Thoracic aorta (tissue), 2 donors: ENCODE measurements around the gene DHRS1. TPM values are rescaled to one million over a fixed set of nuclear protein-coding genes. Genes with fewer than 3 reads are reported as not detected.

Experiments used
- ATAC-seq: fragments of 150-250 bp; one replicate; pipeline ENCODE4 v1.8.0; 2017; ENCODE audit warnings: low read depth; ENCODE audit not compliant: insufficient number of reproducible peaks, low FRiP score
- DNase-seq: peaks from one replicate; pipeline ENCODE4 v3.0.0-alpha.2; 2020; ENCODE audit warnings: low spot score
- H3K27ac ChIP-seq, 2 donors: fragments of 200-600 bp; sonication (generic); 1 replicate in 1 of 2; 2 replicates in 1 of 2; pipeline ENCODE4 v1.5.1; 2016; ENCODE audit warnings: mild to moderate bottlenecking in 2 of 2, moderate library complexity in 2 of 2
- H3K27me3 ChIP-seq: fragments of 200-600 bp; sonication (generic); replicated peaks from 2 replicates; pipeline ENCODE4 v1.6.0; 2016; ENCODE audit warnings: mild to moderate bottlenecking; ENCODE audit not compliant: insufficient read depth
- H3K36me3 ChIP-seq: fragments of 200-600 bp; sonication (generic); one replicate; pipeline ENCODE4 v1.5.1; 2016
- H3K4me1 ChIP-seq, 2 donors: fragments of 200-600 bp; sonication (generic); 1 replicate in 1 of 2; 2 replicates in 1 of 2; pipeline versions ENCODE4 v1.5.1 to v1.6.0; 2016; ENCODE audit warnings: low read depth in 2 of 2, mild to moderate bottlenecking in 1 of 2; ENCODE audit not compliant: control insufficient read depth in 1 of 2
- H3K4me3 ChIP-seq: fragments of 200-600 bp; sonication (generic); 2 replicates; pipeline ENCODE4 v1.5.1; 2016; ENCODE audit warnings: mild to moderate bottlenecking
- H3K9me3 ChIP-seq: fragments of 200-600 bp; sonication (generic); 2 replicates; pipeline ENCODE4 v1.5.1; 2016
- total RNA-seq, 2 donors: library from RNA; depleted of rRNA; stranded (reverse); fragments of >200 nt; gene quantifications; one replicate each; pipeline versions ENCODE4 v1.1.0 to v1.2.3, GENCODE V29; 2016
- TF ChIP-seq, protein P1 (sequence below): fragments of 200-600 bp; sonication (generic); IDR thresholded peaks from one replicate; pipeline ENCODE4 v1.5.1; 2019; ENCODE audit warnings: antibody characterized with exemption

Gene DHRS1
- total RNA-seq, 2 donors from 2014 or later: 25.5 to 31.4 TPM

GRCh38 chr14:24266344-24267244 is 33.0 kb downstream of the DHRS1 start:
- ATAC-seq (no peak), DNase-seq (no peak)
- no peaks in the 10 kb centered on the region for H3K27me3 ChIP-seq
- peaks cover 9% of the 10 kb centered on the region for H3K36me3 ChIP-seq
- TF ChIP-seq, protein P1, sequence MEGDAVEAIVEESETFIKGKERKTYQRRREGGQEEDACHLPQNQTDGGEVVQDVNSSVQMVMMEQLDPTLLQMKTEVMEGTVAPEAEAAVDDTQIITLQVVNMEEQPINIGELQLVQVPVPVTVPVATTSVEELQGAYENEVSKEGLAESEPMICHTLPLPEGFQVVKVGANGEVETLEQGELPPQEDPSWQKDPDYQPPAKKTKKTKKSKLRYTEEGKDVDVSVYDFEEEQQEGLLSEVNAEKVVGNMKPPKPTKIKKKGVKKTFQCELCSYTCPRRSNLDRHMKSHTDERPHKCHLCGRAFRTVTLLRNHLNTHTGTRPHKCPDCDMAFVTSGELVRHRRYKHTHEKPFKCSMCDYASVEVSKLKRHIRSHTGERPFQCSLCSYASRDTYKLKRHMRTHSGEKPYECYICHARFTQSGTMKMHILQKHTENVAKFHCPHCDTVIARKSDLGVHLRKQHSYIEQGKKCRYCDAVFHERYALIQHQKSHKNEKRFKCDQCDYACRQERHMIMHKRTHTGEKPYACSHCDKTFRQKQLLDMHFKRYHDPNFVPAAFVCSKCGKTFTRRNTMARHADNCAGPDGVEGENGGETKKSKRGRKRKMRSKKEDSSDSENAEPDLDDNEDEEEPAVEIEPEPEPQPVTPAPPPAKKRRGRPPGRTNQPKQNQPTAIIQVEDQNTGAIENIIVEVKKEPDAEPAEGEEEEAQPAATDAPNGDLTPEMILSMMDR: no peak
- no peak overlapping the region for H3K27ac ChIP-seq
- H3K4me3 ChIP-seq: no peak overlapping the region
- H3K4me1 ChIP-seq: peaks cover 0 to 4% of the 10 kb centered on the region in 2 donors
- no peaks in the 10 kb centered on the region for H3K9me3 ChIP-seq

GRCh38 chr14:24264298-24264697 is 35.3 kb downstream of the DHRS1 start:
- Histone ChIP-seq H3K36me3 (peaks cover 9% of the 10 kb centered on the region), H3K9me3 (no peaks in the 10 kb centered on the region), H3K4me1 (peaks cover 0 to 3% of the 10 kb centered on the region in 2 donors), H3K27me3 (no peaks in the 10 kb centered on the region), H3K27ac (no peak overlapping the region), H3K4me3 (no peak overlapping the region)
- DNase-seq (no peak), ATAC-seq (no peak)
- TF ChIP-seq, protein P1: no peak

DNA sequence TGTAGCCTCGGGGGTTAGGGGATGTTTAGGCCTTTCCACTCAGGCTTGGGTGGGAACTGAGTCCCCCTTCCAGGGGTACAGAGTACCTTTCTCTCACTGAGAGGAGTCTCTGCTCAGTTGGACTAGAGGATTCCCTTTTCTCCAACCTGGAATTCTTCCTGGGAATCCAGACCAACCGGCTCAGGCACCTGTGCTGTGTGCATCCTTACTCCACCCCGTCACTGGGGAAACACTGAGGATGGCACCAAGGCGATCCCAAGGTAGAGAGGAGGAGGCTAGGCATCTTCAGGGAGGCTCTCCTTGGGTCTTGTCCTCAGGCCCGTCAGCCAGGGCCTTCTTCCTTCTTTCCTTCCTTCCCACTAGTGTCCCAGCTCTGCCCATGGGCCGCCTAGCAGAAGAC is 35.7 kb downstream of the DHRS1 start:
- ATAC-seq (no peak), DNase-seq (no peak)
- H3K27ac ChIP-seq: no peak overlapping the region
- TF ChIP-seq, protein P1: no peak
- H3K27me3 ChIP-seq: no peaks in the 10 kb centered on the region
- no peaks in the 10 kb centered on the region for H3K9me3 ChIP-seq
- H3K4me1 ChIP-seq: peaks cover 0 to 7% of the 10 kb centered on the region in 2 donors
- H3K4me3 ChIP-seq: no peak overlapping the region
- peaks cover 9% of the 10 kb centered on the region for H3K36me3 ChIP-seq

DNA sequence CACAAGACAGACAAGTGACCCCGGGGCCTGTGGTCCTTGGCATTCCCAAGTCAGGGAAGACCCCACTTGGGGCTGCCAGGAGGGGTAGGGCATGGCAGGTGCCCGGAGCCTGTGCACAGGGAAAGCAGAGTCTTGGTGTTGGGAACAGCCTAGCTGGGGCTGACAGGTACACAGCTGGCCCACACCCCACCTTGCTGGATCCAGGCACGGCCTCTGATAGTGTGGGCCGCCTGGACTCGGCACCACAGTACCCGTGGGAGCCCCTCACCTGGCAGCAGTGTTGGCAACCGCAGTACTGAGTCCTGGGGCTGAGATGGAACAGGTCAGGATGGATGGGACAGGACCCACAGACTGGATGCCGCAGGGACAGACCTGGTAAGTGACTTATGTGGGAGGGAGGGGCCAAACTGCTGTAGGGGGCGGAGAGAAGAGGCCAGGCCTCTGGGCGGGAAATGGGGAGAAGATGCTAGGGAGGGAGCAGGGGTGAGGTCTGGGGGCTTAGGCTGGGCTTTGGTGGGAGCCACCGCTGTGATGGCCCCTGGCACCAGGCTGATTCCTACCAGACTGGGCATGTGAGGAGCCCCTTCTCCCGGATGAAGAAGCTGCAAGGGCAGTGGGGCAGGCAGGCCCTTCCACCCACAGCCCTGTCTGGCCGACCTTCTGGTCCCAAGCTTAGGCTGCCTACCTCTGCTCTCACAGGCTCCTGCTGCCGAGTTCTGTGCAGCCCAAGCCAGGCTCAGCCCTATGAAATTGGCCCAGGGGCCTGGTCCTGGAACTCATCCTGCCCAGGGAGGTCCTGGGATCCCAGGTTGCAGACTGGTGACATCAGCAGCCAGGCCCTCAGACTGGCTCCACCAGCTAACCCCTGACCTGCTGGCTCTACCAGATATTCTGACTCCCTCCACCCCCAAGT is 36.5 kb downstream of the DHRS1 start, which contains the start of gene TGM1:
Gene TGM1 (minus strand): TSS at position 357 of the 913 bp plus-strand sequence. CDS start 825 bp downstream, outside the sequence.
- Histone ChIP-seq H3K27me3 (no peaks in the 10 kb centered on the region), H3K9me3 (no peaks in the 10 kb centered on the region), H3K4me3 (no peak within 1 kb of the TSS), H3K27ac (no peak within 1 kb of the TSS), H3K36me3 (peaks cover 9% of the 10 kb centered on the region), H3K4me1 (peaks cover 0 to 8% of the 10 kb centered on the region in 2 donors)
- no peak for DNase-seq
- ATAC-seq: no peak
- TF ChIP-seq, protein P1: no peak

DNA sequence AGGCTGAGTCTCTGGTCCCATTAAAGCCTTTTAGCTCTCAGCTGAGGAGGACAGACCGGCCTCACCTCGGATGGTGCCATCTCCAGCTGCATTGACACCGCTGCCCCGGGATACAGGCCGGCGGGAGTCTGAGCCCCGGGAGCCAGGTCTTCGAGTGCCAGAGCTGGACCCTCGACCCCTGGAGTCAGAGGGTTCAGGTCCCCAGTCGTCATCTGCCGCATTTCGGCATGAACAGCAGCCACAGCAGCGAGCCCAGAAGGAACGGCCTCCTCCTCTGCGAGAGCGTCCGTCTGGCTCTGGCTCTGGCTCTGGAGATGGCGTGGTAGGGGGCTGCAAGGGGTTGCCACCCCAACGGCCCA is 37.6 kb downstream of the DHRS1 start:
- peaks cover 9% of the 10 kb centered on the region for H3K36me3 ChIP-seq
- no peak for DNase-seq
- no peak overlapping the region for H3K27ac ChIP-seq
- no peak overlapping the region for H3K4me3 ChIP-seq
- no peaks in the 10 kb centered on the region for H3K9me3 ChIP-seq
- no peak for ATAC-seq
- peaks cover 0 to 8% of the 10 kb centered on the region in 2 donors for H3K4me1 ChIP-seq
- no peaks in the 10 kb centered on the region for H3K27me3 ChIP-seq
- TF ChIP-seq, protein P1: no peak
